ENCODE results near the gene PNPT1. TPM values are rescaled to one million over a fixed set of nuclear protein-coding genes. Genes with fewer than 3 reads are reported as not detected.

The PNPT1 gene
- total and polyA plus RNA-seq, 2 of the 4 experiments (the other 2 are of a cell fraction) = 11.2 to 14.3 TPM

- H2AK9ac ChIP-seq (replicated peaks; ENCODE audit: low read depth, low read length, poor library complexity) = no peak overlapping the region
- WGBS, 2 experiments (ENCODE audit: extremely low coverage in 2 of 2, insufficient read length in 1 of 2) = no CpG with 5 or more reads among the region's 2 CpGs
- ChIA-PET CTCF (no interaction called here), POLR2A (ENCODE audit: unreplicated experiment) (no interaction called here)
- H3K9ac ChIP-seq (ENCODE audit: low read depth, low read length) = no peak overlapping the region
- no TSS peak for BruUV-seq (replicated peaks)
- no peak overlapping the region for H4K91ac ChIP-seq (ENCODE audit: insufficient read depth, low read depth, low read length)
- intact Hi-C loops (cut with micrococcal nuclease) = no loop called here
- no peak overlapping the region for H3K18ac ChIP-seq (ENCODE audit: low read depth, low read length)
- no peak overlapping the region for H2BK15ac ChIP-seq (ENCODE audit: low read depth, low read length)
- no peak overlapping the region for H2BK120ac ChIP-seq (ENCODE audit: low read depth, low read length)
- no peaks in the 10 kb centered on the region for H4K20me1 ChIP-seq (ENCODE audit: insufficient read depth, low read length)
- TF ChIP-seq ELK1 (IDR thresholded peaks at IDR 0.05; ENCODE audit: borderline replicate concordance, low read depth, low read length) (no peak), MAFK (IDR thresholded peaks at IDR 0.05; ENCODE audit: low read depth, low read length) (no peak), RCOR1 (IDR thresholded peaks at IDR 0.05; ENCODE audit: insufficient replicate concordance, low read length) (no peak), POLR2A (IDR thresholded peaks at IDR 0.05; ENCODE audit: low read depth, low read length) (no peak), RAD21 (IDR thresholded peaks at IDR 0.05; ENCODE audit: low read length) (no peak), CHD1 (IDR thresholded peaks at IDR 0.05; ENCODE audit: low read depth, low read length) (no peak), FOS (IDR thresholded peaks at IDR 0.05; ENCODE audit: low read depth, low read length) (no peak)
- TF ChIP-seq, protein P1, sequence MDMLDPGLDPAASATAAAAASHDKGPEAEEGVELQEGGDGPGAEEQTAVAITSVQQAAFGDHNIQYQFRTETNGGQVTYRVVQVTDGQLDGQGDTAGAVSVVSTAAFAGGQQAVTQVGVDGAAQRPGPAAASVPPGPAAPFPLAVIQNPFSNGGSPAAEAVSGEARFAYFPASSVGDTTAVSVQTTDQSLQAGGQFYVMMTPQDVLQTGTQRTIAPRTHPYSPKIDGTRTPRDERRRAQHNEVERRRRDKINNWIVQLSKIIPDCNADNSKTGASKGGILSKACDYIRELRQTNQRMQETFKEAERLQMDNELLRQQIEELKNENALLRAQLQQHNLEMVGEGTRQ (IDR thresholded peaks at IDR 0.05; ENCODE audit: low read depth, low read length) = no peak
- no peaks in the 10 kb centered on the region for H3K27me3 ChIP-seq (ENCODE audit: control insufficient read depth, insufficient read depth, low read length)
- no peaks in the 10 kb centered on the region for H3K9me3 ChIP-seq (ENCODE audit: control insufficient read depth, insufficient read depth, low read length)
- H2BK5ac ChIP-seq (ENCODE audit: low read depth, low read length, poor library complexity, severe bottlenecking) = no peak overlapping the region
- peaks cover 1% of the 10 kb centered on the region; the same call in 1 of the 2 replicates for H3K4me1 ChIP-seq (ENCODE audit: control insufficient read depth, insufficient read depth, low read length)
- H2AK5ac ChIP-seq (ENCODE audit: low read depth, low read length) = no peak overlapping the region
- H3K4me3 ChIP-seq (ENCODE audit: insufficient read depth, low read depth, low read length) = no peak overlapping the region
- H2BK20ac ChIP-seq (ENCODE audit: low read depth, low read length) = no peak overlapping the region
- no peak overlapping the region for H2AFZ ChIP-seq (replicated peaks; ENCODE audit: low read length, poor library complexity)
- DNase-seq (no peak), ATAC-seq (ENCODE audit: low read depth) (no peak)
- no peaks in the 10 kb centered on the region; a peak in 1 of 4 replicates for H3K79me1 ChIP-seq (ENCODE audit: low read depth in 1 of 2, low read length in 2 of 2)
- H3K36me3 ChIP-seq (ENCODE audit: control insufficient read depth, insufficient read depth, low read length) = no peaks in the 10 kb centered on the region; the same call in 1 of the 2 replicates
- H4K8ac ChIP-seq (ENCODE audit: low read depth in 2 of 2, low read length in 2 of 2) = no peak overlapping the region
- no peaks in the 10 kb centered on the region for H3K9me1 ChIP-seq (ENCODE audit: insufficient read depth, low read length)
- H3K4ac ChIP-seq (ENCODE audit: low read depth, low read length) = no peak overlapping the region
- H3K27ac ChIP-seq (ENCODE audit: insufficient read depth, low read length) = no peak overlapping the region
- no peak overlapping the region for H3K56ac ChIP-seq (ENCODE audit: extremely low read depth, insufficient read depth, low read length)
- H3K23ac ChIP-seq (ENCODE audit: low read depth, low read length) = no peak overlapping the region
- in situ Hi-C loops (cut with MboI; ENCODE audit: low sequenced_read_pairs) = no loop called here
- dilution Hi-C loops (cut with HindIII; ENCODE audit: low sequenced_read_pairs, unreplicated experiment) = no loop called here
- no peak overlapping the region for H4K5ac ChIP-seq (ENCODE audit: low read depth, low read length)
- H3K14ac ChIP-seq (replicated peaks; ENCODE audit: low read depth, low read length) = no peak overlapping the region
- H3K4me2 ChIP-seq (ENCODE audit: low read depth, low read length) = no peak overlapping the region
Observed at GRCh38 chr2:55628931-55629330, 64.7 kb downstream of the PNPT1 start.

All from IMR-90 (cell line).